IPS-18c (cell line): Measurements from ENCODE around the gene RCC2.

Source experiments
- H3K4me3 ChIP-seq: 2 replicates; pipeline ENCODE4 v1.7.0; 2013; ENCODE audit warnings: low read depth, mild to moderate bottlenecking, low read length, moderate library complexity; ENCODE audit not compliant: insufficient read depth
- H3K9me3 ChIP-seq: one replicate; pipeline ENCODE4 v1.6.1; 2013; ENCODE audit warnings: mild to moderate bottlenecking, low read length, moderate library complexity; ENCODE audit not compliant: control insufficient read depth, insufficient read depth

Gene RCC2

GRCh38 chr1:17405898-17406759 lies 33.3 kb downstream of the RCC2 start:
- no peaks in the 10 kb centered on the region for H3K9me3 ChIP-seq
- no peak overlapping the region for H3K4me3 ChIP-seq

- Histone ChIP-seq H3K9me3 (no peaks in the 10 kb centered on the region), H3K4me3 (no peak overlapping the region)
Measured at GRCh38 chr1:17404820-17405219, 34.7 kb downstream of the RCC2 start.

DNA sequence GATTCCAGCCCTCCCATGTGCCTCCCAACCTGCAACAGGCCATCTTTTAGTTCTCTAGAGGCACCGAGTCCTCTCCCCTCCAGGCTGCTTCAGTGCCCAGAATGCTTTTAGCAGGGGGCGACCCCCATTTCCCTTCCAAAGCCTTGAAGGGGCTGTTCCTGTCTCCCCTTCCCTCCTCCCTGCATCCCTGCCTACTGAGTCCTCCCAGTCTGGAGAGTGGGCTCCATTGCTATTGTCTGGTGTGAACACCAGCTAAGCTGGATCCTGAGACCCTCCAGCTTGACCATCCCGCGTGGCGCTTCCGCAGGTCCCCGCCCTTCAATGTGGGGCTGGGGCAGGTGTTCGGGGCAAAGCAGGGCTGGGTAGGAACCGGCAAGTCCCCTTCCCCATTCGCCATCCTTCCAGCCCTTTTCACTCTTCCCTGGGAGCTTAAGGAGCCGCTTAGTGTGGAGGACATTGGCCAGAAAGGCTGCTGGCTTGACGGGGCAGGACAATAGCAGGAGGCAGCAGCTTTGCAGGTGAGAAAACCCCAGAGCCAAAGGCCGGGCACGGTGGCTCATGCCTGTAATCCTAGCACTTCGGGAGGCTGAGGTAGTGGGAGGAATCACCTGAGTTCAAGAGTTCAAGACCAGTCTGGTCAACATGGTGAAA lies 35.3 kb downstream of the RCC2 start:
- Histone ChIP-seq H3K9me3 (no peaks in the 10 kb centered on the region), H3K4me3 (no peak overlapping the region)

DNA sequence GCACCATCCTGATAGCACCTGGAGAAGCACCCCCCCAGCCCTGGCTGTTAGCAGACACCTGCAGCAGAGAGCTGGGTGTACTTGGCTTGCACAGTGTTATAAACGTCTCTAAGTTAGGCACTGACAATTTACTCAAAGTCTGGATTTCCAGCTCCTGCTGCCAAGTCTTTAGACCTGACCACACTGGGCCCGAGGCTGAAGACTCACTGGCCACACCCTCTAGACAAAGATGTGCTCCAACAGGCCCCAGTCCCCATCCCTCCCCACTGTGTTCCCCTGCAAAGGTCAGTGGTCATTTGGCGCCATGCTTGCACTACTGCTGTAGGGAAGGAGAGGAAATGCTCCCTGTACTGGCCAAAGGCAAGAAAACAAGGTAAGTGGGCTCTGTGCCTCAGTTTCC lies 36.4 kb downstream of the RCC2 start:
- no peak overlapping the region for H3K4me3 ChIP-seq
- no peaks in the 10 kb centered on the region for H3K9me3 ChIP-seq

DNA sequence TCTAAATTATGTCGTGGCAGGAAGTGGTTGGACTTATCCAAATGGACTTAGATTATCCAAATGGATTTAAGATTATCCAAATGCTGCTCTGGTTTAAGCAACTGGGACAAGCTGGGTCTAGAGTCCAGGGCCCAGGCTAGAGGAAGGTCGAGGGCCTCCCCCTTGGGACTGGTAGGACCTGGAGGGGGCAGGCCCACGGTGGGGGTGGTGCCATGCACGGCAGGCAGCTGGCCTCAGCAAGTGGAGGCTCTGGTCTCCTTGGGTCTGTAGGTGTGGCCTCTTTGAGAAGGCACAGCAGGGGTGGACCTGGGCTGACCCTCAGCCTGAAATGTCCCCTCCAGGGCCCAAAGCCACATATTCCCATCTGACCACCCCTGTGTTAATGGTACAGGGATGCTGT lies 37.6 kb downstream of the RCC2 start:
- Histone ChIP-seq H3K9me3 (no peaks in the 10 kb centered on the region), H3K4me3 (no peak overlapping the region; the same call in 1 of the 2 replicates)

- H3K4me3 ChIP-seq, result no peak overlapping the region
- H3K9me3 ChIP-seq, result no peaks in the 10 kb centered on the region
Measured at GRCh38 chr1:17400725-17401341, 38.6 kb downstream of the RCC2 start.

DNA sequence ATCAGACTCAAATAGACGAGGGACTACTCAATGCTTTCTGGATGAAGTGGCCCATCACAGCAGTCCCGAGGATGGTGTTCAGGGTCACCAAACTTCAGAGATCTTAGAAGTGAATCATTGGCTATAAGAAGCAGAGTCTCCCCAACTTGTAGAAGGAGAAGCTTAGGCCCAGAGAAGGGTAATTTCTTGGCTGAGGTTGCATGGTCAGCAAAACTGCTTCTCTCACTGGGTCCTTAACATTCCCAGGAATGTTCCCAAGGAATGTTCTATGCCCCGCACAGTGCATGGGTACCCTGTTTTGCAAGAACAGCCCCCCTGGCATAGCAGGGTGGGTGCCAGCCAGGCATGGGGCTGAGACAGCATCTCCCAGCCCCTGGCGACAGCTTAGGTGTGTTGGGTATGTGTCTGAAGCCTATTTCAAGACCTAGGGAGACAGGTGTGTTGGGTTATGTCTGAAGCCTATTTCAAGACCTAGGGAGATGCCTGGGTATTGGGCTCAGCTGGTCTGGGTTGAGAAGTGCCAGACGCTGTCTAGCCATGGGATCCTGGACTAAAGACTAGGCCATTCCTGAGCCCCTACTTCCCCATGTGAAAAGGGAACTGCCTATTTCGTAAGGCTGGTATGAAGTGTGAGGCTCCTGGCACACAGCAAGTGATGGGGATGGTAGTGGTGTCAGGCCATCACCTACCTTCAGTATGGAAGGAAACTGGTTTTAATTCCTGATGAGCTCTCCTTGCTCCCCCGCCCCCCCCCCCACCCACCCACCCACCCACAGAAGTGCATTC lies 41.4 kb downstream of the RCC2 start:
- Histone ChIP-seq H3K4me3 (no peak overlapping the region), H3K9me3 (no peaks in the 10 kb centered on the region)

GRCh38 chr1:17393230-17393629 lies 46.2 kb downstream of the RCC2 start:
- no peak overlapping the region for H3K4me3 ChIP-seq
- H3K9me3 ChIP-seq, result no peaks in the 10 kb centered on the region

DNA sequence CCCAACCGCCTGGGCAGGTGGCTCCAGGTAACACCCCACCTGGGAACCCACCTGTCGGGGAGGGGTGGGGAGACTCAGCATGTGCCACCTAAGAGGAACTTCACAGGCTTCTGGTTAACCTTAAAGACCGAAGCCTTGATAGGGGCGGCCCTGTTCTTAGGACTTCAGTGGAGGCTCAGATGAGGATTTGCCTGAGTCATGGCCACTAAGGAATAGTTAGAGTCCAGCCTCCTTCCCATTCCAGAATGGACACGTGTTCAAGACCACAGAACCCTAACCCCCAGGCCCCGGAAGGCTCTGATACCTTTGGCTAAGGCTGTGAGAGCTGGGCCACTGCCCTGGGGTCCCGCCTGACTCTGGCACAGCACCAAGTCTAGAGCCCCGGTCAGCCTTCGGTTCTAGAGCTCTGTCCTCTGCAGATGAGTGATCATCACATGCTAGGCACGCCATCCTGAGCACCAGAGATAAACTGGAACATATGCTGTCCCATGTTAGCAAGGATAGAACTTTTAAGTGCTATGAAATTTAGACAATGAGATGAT lies 47.2 kb downstream of the RCC2 start:
- H3K9me3 ChIP-seq, result no peaks in the 10 kb centered on the region

GRCh38 chr1:17381161-17381560 lies 58.3 kb downstream of the RCC2 start:
- Histone ChIP-seq H3K4me3 (no peak overlapping the region), H3K9me3 (no peaks in the 10 kb centered on the region)

More for the DNA sequence above, 47.2 kb downstream of the RCC2 start:
- no peak overlapping the region for H3K4me3 ChIP-seq

GRCh38 chr1:17377325-17377953 lies 62.0 kb downstream of the RCC2 start:
- Histone ChIP-seq H3K4me3 (no peak overlapping the region), H3K9me3 (no peaks in the 10 kb centered on the region)

- Histone ChIP-seq H3K4me3 (no peak overlapping the region), H3K9me3 (no peaks in the 10 kb centered on the region)
Measured at GRCh38 chr1:17375651-17376050, 63.8 kb downstream of the RCC2 start.

DNA sequence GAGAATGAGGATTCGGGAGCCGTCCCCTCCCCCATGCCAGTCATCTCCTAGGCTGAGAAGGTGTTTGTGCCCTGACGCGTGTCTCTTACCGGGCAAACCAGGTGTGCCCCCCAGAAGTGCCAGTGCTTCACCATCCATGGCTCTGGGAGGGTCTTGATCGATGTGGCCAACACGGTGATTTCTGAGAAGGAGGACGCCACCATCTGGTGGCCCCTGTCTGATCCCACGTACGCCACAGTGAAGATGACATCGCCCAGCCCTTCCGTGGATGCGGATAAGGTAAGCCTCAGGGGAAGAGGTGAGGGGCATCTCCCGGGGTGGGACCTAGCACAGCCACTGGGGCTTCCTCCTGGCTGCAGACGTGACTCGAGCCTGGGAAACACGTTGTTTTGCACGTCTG lies 66.5 kb downstream of the RCC2 start:
- no peaks in the 10 kb centered on the region for H3K9me3 ChIP-seq
- no peak overlapping the region for H3K4me3 ChIP-seq

- Histone ChIP-seq H3K9me3 (no peaks in the 10 kb centered on the region), H3K4me3 (no peak within 1 kb of the TSS)
Measured at GRCh38 chr1:17371896-17372295, 67.6 kb downstream of the RCC2 start, which contains the start of gene PADI6. TSS of gene PADI6 (plus strand) at chr1:17372196. CDS start at chr1:17372246, 50 bp downstream.

DNA sequence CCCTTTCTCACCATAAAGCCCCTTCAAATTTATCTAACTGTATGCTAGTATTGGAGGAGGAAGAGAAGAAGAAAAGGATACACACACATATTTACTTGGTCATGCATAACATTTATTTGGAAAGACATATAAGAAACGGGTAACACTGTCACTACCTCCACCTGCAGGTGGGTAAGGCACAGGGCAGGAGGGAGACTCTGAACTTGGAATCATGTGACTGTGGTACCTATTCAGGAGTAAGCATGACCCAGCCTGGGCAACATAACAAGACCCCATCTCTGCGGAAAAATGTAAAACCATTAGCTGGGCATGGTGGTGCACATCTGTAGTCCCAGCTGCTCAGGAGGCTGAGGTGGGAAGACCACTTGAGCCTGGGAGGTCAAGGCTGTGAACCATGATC lies 68.9 kb downstream of the RCC2 start:
- H3K4me3 ChIP-seq, result no peak overlapping the region
- H3K9me3 ChIP-seq, result no peaks in the 10 kb centered on the region

DNA sequence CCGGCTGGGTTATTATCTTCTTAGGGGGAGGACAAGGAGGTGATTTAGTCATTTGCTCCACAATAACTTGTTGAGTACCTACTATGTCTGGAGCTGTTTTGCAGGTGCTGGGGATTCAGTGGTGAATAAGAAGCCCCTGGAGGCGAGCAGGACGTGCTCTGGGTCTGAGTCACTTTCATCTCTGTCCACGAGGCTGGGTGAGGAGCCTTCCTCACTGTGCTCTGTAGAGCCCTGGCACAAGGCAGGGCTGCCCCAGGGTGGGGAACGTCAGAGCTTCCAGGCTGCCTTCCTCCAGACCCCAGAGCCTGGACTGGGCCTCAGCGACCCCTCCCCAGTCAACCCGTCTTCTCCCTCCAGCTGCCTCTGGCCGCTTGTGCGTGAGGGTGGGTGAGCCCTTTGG lies 70.0 kb downstream of the RCC2 start:
- Histone ChIP-seq H3K4me3 (no peak overlapping the region), H3K9me3 (peaks cover under 1% of the 10 kb centered on the region)

GRCh38 chr1:17365293-17365692 lies 74.2 kb downstream of the RCC2 start:
- H3K4me3 ChIP-seq, result no peak overlapping the region
- H3K9me3 ChIP-seq, result peaks cover 2% of the 10 kb centered on the region
